ENCODE results near the gene ATF2. TPM values are rescaled to one million over a fixed set of nuclear protein-coding genes. Genes with fewer than 3 reads are reported as not detected.

The ATF2 gene
- total RNA-seq, 1 donor: 96.2 TPM

- Histone ChIP-seq H3K27me3 (ENCODE audit: insufficient read depth, low read length) (no peaks in the 10 kb centered on the region), H3K4me1 (ENCODE audit: insufficient read depth, low read length) (peaks cover 11% of the 10 kb centered on the region), H3K9me3 (ENCODE audit: low read depth, low read length) (no peaks in the 10 kb centered on the region), H3K4me3 (ENCODE audit: low read length) (no peak overlapping the region)
These were observed 7.9 kb upstream of the ATF2 start for GRCh38 chr2:175175896-175176295.

- no peak overlapping the region for H3K4me3 ChIP-seq (ENCODE audit: low read length)
- H3K27me3 ChIP-seq (ENCODE audit: insufficient read depth, low read length): no peaks in the 10 kb centered on the region
- peaks cover 7% of the 10 kb centered on the region for H3K4me1 ChIP-seq (ENCODE audit: insufficient read depth, low read length)
- H3K9me3 ChIP-seq (ENCODE audit: low read depth, low read length): no peaks in the 10 kb centered on the region
These were observed 7.3 kb upstream of the ATF2 start for GRCh38 chr2:175175320-175175719.

- no peaks in the 10 kb centered on the region for H3K27me3 ChIP-seq (ENCODE audit: insufficient read depth, low read length)
- peaks cover 12% of the 10 kb centered on the region for H3K4me1 ChIP-seq (ENCODE audit: insufficient read depth, low read length)
- H3K9me3 ChIP-seq (ENCODE audit: low read depth, low read length): no peaks in the 10 kb centered on the region
- no peak overlapping the region for H3K4me3 ChIP-seq (ENCODE audit: low read length)
These were observed 2.8 kb upstream of the ATF2 start for GRCh38 chr2:175170659-175171304.

GRCh38 chr2:175169191-175169590, 1.2 kb upstream of the ATF2 start:
- Histone ChIP-seq H3K4me1 (ENCODE audit: insufficient read depth, low read length) (peaks cover 19% of the 10 kb centered on the region), H3K9me3 (ENCODE audit: low read depth, low read length) (no peaks in the 10 kb centered on the region), H3K4me3 (ENCODE audit: low read length) (no peak overlapping the region), H3K27me3 (ENCODE audit: insufficient read depth, low read length) (no peaks in the 10 kb centered on the region)

- peak overlapping the region; percentile 99 for H3K4me3 ChIP-seq (ENCODE audit: low read length)
These were observed 552 bp upstream of the ATF2 start for GRCh38 chr2:175168564-175168945.

GRCh38 chr2:175167076-175167791, 769 bp downstream of the ATF2 start:
- Histone ChIP-seq H3K9me3 (ENCODE audit: low read depth, low read length) (no peaks in the 10 kb centered on the region), H3K4me3 (ENCODE audit: low read length) (peak overlapping the region; percentile 99), H3K4me1 (ENCODE audit: insufficient read depth, low read length) (peaks cover 19% of the 10 kb centered on the region), H3K27me3 (ENCODE audit: insufficient read depth, low read length) (no peaks in the 10 kb centered on the region)

More at GRCh38 chr2:175168564-175168945, 552 bp upstream of the ATF2 start:
- Histone ChIP-seq H3K4me1 (ENCODE audit: insufficient read depth, low read length) (peaks cover 19% of the 10 kb centered on the region), H3K27me3 (ENCODE audit: insufficient read depth, low read length) (no peaks in the 10 kb centered on the region), H3K9me3 (ENCODE audit: low read depth, low read length) (no peaks in the 10 kb centered on the region)

- no peaks in the 10 kb centered on the region for H3K27me3 ChIP-seq (ENCODE audit: insufficient read depth, low read length)
- no peak overlapping the region for H3K4me3 ChIP-seq (ENCODE audit: low read length)
- H3K4me1 ChIP-seq (ENCODE audit: insufficient read depth, low read length): peaks cover 19% of the 10 kb centered on the region
- no peaks in the 10 kb centered on the region for H3K9me3 ChIP-seq (ENCODE audit: low read depth, low read length)
These were observed 1.7 kb downstream of the ATF2 start for GRCh38 chr2:175166216-175166824.

- no peaks in the 10 kb centered on the region for H3K27me3 ChIP-seq (ENCODE audit: insufficient read depth, low read length)
- peaks cover 13% of the 10 kb centered on the region for H3K4me1 ChIP-seq (ENCODE audit: insufficient read depth, low read length)
- H3K4me3 ChIP-seq (ENCODE audit: low read length): no peak overlapping the region
- H3K9me3 ChIP-seq (ENCODE audit: low read depth, low read length): no peaks in the 10 kb centered on the region
These were observed 3.8 kb downstream of the ATF2 start for GRCh38 chr2:175164235-175164634.

GRCh38 chr2:175158894-175159293, 9.1 kb downstream of the ATF2 start:
- no peak overlapping the region for H3K4me3 ChIP-seq (ENCODE audit: low read length)
- no peaks in the 10 kb centered on the region for H3K9me3 ChIP-seq (ENCODE audit: low read depth, low read length)
- no peaks in the 10 kb centered on the region for H3K27me3 ChIP-seq (ENCODE audit: insufficient read depth, low read length)
- peaks cover 7% of the 10 kb centered on the region for H3K4me1 ChIP-seq (ENCODE audit: insufficient read depth, low read length)

GRCh38 chr2:175156534-175156933, 11.5 kb downstream of the ATF2 start:
- H3K4me1 ChIP-seq (ENCODE audit: insufficient read depth, low read length): peaks cover 7% of the 10 kb centered on the region
- H3K9me3 ChIP-seq (ENCODE audit: low read depth, low read length): no peaks in the 10 kb centered on the region
- H3K4me3 ChIP-seq (ENCODE audit: low read length): no peak overlapping the region
- no peaks in the 10 kb centered on the region for H3K27me3 ChIP-seq (ENCODE audit: insufficient read depth, low read length)

- H3K27me3 ChIP-seq (ENCODE audit: insufficient read depth, low read length): no peaks in the 10 kb centered on the region
- no peaks in the 10 kb centered on the region for H3K9me3 ChIP-seq (ENCODE audit: low read depth, low read length)
- peaks cover 7% of the 10 kb centered on the region for H3K4me1 ChIP-seq (ENCODE audit: insufficient read depth, low read length)
- H3K4me3 ChIP-seq (ENCODE audit: low read length): no peak overlapping the region
These were observed 13.3 kb downstream of the ATF2 start for GRCh38 chr2:175154661-175155082.

- no peak overlapping the region for H3K4me3 ChIP-seq (ENCODE audit: low read length)
- H3K9me3 ChIP-seq (ENCODE audit: low read depth, low read length): no peaks in the 10 kb centered on the region
- H3K4me1 ChIP-seq (ENCODE audit: insufficient read depth, low read length): peaks cover 5% of the 10 kb centered on the region
- no peaks in the 10 kb centered on the region for H3K27me3 ChIP-seq (ENCODE audit: insufficient read depth, low read length)
These were observed 15.8 kb downstream of the ATF2 start for GRCh38 chr2:175152242-175152641.

GRCh38 chr2:175151791-175152190, 16.2 kb downstream of the ATF2 start:
- peaks cover 4% of the 10 kb centered on the region for H3K4me1 ChIP-seq (ENCODE audit: insufficient read depth, low read length)
- H3K4me3 ChIP-seq (ENCODE audit: low read length): no peak overlapping the region
- H3K9me3 ChIP-seq (ENCODE audit: low read depth, low read length): no peaks in the 10 kb centered on the region
- H3K27me3 ChIP-seq (ENCODE audit: insufficient read depth, low read length): no peaks in the 10 kb centered on the region

GRCh38 chr2:175147186-175147585, 20.8 kb downstream of the ATF2 start:
- H3K4me1 ChIP-seq (ENCODE audit: insufficient read depth, low read length): no peaks in the 10 kb centered on the region
- no peaks in the 10 kb centered on the region for H3K9me3 ChIP-seq (ENCODE audit: low read depth, low read length)
- H3K4me3 ChIP-seq (ENCODE audit: low read length): no peak overlapping the region
- H3K27me3 ChIP-seq (ENCODE audit: insufficient read depth, low read length): no peaks in the 10 kb centered on the region

- H3K4me3 ChIP-seq (ENCODE audit: low read length): no peak overlapping the region
- no peaks in the 10 kb centered on the region for H3K4me1 ChIP-seq (ENCODE audit: insufficient read depth, low read length)
- no peaks in the 10 kb centered on the region for H3K27me3 ChIP-seq (ENCODE audit: insufficient read depth, low read length)
- no peaks in the 10 kb centered on the region for H3K9me3 ChIP-seq (ENCODE audit: low read depth, low read length)
These were observed 24.3 kb downstream of the ATF2 start for GRCh38 chr2:175143678-175144077.
